Stimulated activated naive CD4-positive, alpha-beta T cell (primary cell): ENCODE measurements around the gene PPP1R14B.
A peak's percentile ranks its signal among the peaks of the same experiment; 100 is the strongest.

ENCODE experiments used
- DNase-seq, 6 experiments: peaks; one replicate each; lab custom pipeline; 2025; lab: John Stamatoyannopoulos, UW

PPP1R14B gene

DNA sequence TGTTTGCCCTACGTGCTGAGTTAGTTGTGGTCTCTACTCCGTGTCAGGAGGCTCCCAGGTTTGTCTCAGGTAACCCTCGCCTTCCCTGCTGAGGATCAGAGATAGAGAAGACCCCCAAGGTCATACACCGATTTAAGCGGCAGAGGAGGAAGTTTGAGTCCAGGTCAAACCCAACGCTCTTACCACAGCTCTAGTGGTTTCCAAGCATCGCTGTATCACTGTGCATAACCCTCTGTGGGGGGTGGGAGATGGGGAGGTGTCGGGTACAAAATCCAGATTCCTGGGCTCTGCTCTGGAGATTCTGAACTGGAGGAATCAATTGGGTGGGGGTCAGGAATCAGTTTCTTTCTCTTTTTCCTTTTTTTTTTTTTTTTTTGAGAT lies 15.8 kb downstream of the PPP1R14B start:
- peak in 1 of 6 experiments; percentile 51 for DNase-seq

DNA sequence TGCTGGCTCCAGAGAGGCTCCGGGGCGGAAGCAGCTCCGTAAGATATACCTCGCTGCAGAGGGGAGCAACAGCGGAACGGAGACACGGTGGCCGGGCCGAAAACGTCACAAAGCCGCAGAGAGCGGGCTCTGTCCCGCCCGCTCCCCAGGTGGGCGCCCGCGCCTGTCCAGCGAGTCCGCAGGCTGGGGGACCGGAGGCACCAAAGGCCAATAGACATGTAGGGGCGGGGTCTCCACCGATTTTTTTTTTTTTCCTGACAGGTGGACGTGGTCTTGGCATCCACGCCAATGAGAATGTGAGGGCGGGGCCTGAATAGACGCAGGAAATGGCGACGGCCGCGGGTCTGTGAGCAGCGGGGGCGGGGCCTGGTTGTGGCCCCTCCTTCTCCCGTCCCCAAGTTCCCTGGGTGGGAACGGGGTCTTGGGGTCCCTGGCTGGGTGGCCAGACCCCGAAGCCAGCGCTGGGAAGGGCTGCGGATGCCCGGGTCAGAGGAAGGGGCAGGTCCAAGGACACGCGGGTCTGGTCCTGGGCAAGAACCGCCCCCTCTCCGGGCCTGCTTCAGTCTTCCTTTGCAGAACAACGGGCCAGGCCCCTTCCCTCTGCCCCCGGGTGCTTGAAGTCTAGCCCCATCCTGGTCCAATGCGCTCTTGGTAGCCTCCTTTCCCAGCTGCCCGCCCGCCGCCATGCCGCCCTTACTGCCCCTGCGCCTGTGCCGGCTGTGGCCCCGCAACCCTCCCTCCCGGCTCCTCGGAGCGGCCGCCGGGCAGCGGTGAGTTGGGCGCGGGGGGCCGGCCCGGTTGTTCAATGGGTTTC lies 16.4 kb downstream of the PPP1R14B start, which contains the start of gene DNAJC4:
Gene DNAJC4 (plus strand): TSS at position 378 of the 814 bp plus-strand sequence. CDS start 307 bp downstream, at position 685.
- DNase-seq, result peak; percentile 78 to 87 (median 82)

DNA sequence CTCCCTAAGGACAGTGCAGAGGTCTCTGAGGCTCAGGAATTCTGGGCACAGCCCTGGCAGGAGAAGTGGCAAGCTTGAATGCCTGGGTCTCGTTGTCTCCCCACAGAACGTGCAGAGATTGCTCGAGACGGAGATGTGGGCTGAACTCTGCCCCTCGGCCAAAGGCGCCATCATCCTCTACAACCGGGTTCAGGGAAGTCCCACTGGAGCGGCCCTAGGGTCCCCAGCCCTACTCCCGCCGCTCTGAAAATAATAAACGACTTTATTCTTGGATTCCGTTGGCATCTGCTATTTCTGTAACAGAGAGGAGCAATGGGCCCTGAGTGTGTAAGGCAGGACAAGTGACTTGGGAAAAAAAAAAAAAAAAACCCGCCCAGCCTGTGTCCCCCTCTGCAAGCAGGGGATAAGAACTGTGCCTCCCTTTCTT lies 17.0 kb downstream of the PPP1R14B start:
- DNase-seq, result no peak

DNA sequence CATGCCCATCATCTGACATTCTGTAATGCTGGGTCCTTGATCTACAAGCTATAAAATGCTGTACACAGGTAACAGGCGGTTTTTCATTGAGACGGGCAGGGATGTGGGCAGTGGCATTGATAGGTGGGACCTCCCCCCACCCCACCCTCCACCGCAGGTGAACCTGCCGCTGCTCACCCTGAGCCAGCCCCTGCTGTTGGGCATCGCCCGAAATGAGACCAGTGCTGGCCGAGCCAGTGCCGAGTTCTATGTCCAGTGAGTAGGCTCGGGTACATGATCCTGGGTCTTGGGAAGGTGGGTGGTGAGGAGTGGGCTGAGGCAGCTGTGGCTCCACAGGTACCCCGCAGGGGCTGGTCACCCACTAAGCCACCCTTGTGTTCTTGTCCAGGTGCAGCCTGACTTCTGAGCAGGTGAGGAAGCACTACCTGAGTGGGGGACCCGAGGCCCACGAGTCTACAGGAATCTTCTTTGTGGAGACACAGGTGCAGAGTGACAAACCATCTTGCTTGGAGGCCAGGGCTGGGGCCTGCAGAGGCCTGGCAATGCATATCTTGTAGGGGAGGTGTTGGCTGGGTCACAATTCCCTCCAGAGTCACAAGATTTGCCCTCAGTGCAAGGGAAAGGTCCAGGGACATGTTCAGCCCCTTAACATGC lies 17.5 kb downstream of the PPP1R14B start:
- DNase-seq, result no peak

DNA sequence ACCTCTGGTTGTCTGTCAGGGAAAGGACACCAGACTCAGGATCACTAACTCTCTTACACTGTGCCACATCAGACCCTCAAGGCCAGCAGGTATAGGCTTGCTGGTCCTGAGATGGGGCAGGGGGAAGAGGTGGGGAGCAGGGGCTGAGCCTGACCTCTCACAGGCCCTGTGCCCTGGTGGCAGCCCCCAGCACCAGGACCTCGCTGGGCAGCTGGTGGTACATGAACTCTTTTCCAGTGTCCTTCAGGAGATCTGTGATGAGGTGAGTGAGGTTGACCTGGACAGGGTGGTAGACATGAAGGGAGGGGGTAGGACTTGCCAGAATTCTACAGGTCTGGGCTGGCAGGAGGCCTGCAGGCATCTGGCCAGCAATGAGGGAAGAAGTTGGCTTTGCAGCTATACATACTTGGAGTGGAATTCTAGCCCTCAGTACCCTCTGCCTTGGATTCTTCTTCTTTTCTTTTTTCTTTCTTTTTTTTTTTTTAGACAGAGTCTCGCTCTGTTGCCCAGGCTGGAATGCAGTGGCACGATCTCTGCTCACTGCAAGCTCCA lies 19.3 kb downstream of the PPP1R14B start:
- no peak for DNase-seq

DNA sequence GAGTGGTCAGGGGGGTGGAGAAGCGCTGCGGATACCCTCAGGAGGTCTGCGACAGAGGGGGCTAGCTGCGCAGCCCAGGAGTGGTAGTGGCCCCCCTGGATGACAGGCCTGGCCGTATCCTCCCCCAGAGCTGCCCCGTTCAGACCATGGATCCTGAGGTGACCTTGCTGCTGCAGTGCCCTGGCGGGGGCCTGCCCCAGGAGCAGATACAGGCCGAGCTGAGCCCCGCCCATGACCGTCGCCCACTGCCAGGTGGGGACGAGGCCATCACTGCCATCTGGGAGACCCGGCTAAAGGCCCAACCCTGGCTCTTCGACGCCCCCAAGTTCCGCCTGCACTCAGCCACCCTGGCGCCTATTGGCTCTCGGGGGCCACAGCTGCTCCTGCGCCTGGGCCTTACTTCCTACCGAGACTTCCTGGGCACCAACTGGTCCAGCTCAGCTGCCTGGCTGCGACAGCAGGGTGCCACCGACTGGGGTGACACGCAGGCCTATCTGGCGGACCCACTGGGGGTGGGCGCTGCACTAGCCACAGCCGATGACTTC lies 20.2 kb downstream of the PPP1R14B start:
- DNase-seq, result peak; percentile 24 to 63 (median 44)

DNA sequence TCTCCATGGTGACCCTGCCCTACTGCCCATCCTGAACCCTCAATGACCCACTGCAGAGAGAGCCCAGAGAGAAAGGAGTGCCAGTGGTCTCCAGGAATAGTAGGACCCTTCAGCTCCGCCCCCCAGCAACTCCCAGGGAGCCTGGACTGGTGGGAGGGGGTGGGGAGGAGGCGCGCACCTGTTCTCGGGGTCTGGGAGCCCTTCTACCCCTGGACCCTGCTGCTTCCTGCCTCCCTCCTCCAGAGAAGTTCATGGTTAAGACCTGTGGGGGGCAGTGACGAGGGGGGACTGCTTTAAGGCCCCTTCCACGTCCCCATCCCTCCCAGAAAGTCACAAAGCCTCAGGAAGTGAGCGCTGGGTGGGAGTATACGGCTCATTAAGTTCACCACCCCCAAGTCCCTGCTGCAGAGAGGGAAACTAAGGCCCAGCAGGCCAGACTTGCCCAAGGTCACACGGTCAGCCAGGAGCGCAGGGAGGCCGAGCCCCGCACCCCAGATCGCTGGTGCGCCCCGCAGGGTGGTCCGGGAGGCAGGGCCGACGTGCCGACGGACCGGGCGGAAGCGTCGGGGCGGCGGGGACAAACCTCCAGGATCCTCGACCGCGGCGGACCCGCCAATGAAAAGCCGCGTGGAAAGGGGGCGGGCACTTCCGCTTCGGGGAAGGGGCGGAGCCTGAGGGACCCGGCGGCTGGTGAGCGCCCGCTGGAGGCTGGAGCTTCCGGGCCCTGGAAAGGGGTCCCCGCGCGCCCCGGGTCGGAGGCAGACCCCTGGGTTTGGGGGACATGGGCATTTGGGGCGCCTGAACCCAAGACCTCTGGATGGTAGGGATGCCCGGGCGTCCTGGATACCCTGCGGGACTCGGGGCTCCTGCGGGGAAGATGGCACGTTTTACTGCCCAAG lies 20.9 kb downstream of the PPP1R14B start, which contains the start of the genes NUDT22 and TRPT1:
Gene NUDT22 (plus strand): TSS at position 667 of the 899 bp plus-strand sequence. CDS start 379 bp downstream, outside the sequence.
Gene TRPT1 (minus strand): TSS at position 579 of the 899 bp plus-strand sequence. CDS start 326 bp downstream, at position 253.
- peak; percentile 75 to 90 (median 88) for DNase-seq

DNA sequence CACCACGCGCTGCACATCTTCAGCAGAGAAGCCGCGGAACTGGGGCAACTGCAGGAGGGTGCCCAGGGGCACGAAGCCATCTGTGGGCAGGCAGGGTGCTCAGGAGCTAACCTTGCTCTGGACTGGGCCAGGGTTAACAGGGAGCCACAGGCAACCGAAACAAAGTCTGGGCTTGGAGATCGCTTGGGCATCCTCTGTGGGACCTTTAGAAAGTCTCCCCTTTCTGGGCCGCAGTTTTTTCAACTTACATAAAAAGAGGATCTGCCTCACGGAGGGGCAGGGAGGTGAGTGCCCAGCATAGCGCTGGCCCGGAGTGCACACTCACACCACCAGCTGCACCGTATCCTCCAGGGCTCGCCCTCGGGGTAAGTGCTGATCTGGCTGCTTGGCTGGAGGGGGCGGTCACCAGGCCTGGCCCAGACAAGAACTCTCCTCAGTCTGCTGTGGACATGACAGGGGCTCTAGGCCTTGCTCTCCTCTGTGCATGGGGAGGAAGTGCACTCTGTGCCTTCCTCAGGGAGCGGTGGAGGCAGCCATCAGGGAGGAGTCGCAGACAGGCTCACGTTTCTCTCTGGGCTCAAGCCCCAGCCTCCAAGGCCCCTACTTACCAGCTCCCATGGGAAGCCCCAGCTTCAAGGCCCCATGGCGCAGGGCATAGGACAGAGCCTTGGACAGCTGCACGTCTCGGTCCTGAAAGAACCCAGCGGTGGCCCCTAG lies 21.7 kb downstream of the PPP1R14B start:
- no peak for DNase-seq

DNA sequence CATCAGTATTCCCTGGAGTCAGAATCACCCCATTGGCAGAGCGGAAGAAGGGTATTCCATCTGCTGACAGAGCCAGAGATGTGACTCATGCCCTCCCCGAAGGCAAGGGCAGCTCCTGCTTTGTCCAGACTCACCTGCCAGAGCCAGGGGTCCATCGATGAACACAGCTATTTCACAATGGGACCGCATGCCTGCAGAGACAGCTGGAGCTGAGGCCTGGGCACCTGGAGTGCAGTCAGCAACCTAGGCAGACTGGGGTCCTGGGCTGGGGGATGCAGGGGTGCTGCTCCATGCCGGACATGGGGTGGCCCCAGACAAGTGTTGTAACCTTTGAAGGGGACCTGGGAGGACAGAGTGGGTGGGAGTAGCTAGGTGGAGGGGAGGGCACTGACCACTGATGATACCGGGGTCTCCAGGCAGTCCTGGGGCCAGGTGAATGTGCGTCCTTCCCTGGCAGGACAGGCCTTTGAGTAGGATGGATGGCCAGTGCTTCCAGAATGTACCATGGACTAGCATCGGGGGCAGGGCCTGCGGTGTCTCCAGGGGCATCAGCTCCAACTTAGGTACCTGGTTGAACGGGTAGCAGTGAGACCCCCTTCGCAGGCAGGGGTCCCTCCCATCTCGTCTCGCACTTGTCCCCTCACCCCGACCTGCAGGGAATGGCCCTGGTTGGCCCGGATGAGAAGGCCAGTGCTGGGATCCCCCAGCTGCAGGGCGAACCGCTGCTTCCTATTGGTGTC lies 22.4 kb downstream of the PPP1R14B start:
- no peak for DNase-seq

DNA sequence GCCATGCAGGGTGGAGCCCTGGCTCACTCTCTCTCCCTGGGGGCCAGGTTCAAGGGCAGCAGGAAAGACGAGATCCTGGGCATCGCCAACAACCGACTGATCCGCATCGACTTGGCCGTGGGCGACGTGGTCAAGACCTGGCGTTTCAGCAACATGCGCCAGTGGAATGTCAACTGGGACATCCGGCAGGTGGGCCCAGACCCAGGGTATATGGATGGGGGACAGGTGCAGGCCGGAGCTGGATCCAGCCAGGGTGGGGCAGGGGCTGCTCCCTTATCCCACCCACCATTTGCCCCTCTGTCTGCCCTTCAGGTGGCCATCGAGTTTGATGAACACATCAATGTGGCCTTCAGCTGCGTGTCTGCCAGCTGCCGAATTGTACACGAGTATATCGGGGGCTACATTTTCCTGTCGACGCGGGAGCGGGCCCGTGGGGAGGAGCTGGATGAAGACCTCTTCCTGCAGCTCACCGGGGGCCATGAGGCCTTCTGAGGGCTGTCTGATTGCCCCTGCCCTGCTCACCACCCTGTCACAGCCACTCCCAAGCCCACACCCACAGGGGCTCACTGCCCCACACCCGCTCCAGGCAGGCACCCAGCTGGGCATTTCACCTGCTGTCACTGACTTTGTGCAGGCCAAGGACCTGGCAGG lies 23.6 kb downstream of the PPP1R14B start:
- DNase-seq, result no peak

DNA sequence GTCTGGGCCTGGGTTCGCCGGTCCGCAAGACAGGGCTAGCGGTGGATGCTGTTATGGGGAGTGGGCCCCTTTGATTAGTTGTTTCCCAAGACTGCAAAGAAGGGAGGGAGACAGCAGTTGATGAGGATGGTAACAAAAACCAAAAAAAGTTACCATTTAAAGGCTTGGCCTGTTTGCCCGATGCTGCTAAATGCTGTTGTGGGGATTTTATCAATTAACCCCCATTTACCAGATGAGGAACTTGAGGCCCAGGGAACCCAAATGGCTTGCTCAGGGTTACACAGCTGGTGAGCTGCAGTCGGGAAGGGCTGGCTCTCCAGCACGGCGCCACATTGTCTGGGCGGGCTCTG lies 24.1 kb downstream of the PPP1R14B start:
- no peak for DNase-seq

DNA sequence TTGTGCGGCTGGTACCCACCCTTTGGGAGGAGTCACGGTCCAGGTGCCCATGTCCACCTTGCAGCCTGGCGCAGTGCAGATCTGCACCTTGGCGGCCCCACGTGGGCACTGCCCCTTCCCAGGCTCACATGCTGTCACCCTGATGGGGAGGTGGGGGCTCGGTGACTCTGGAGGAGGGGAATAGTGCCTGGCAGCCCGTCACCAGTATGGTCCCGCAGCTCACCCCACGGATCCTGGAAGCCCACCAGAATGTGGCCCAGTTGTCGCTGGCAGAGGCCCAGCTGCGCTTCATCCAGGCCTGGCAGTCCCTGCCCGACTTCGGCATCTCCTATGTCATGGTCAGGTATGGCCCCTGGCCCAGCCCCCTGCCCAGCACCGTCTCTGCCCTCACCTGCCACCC lies 25.9 kb downstream of the PPP1R14B start:
- DNase-seq, result no peak

DNA sequence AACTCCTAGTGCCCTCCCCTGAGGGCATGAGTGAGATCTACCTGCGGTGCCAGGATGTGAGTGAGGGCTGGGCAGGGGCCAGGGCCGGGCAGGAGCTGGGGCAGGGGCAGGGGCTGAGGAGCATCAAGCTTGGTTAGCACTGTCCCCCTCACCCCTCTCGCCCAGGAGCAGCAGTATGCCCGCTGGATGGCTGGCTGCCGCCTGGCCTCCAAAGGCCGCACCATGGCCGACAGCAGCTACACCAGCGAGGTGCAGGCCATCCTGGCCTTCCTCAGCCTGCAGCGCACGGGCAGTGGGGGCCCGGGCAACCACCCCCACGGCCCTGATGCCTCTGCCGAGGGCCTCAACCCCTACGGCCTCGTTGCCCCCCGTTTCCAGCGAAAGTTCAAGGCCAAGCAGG lies 26.5 kb downstream of the PPP1R14B start:
- DNase-seq, result no peak

DNA sequence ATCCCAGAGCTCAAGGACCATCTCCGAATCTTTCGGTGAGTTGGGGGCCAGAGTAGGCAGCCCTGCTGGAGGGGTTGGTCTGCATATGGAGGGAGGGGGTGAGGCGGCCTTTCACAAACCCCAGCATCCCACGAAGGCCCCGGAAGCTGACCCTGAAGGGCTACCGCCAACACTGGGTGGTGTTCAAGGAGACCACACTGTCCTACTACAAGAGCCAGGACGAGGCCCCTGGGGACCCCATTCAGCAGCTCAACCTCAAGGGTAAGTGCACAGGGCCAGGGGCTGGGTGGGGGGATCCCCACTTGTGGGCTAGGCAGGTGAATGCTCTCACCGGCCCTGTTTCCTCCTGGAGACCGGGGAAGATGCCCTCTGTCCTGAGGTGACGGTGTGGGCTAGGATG lies 27.0 kb downstream of the PPP1R14B start:
- DNase-seq, result no peak

DNA sequence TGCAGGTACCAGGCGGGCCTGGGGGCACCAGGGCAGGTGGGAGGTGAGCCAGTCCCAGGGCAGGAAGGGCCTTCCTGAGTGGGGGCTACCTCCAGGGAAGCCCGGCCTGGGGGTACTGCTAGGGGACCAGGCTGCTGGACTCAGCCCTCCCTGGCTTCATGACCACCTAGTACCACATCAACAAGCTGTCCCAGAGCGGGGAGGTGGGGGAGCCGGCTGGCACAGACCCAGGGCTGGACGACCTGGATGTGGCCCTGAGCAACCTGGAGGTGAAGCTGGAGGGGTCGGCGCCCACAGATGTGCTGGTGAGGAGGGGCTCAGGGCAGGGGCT lies 27.4 kb downstream of the PPP1R14B start:
- no peak for DNase-seq

DNA sequence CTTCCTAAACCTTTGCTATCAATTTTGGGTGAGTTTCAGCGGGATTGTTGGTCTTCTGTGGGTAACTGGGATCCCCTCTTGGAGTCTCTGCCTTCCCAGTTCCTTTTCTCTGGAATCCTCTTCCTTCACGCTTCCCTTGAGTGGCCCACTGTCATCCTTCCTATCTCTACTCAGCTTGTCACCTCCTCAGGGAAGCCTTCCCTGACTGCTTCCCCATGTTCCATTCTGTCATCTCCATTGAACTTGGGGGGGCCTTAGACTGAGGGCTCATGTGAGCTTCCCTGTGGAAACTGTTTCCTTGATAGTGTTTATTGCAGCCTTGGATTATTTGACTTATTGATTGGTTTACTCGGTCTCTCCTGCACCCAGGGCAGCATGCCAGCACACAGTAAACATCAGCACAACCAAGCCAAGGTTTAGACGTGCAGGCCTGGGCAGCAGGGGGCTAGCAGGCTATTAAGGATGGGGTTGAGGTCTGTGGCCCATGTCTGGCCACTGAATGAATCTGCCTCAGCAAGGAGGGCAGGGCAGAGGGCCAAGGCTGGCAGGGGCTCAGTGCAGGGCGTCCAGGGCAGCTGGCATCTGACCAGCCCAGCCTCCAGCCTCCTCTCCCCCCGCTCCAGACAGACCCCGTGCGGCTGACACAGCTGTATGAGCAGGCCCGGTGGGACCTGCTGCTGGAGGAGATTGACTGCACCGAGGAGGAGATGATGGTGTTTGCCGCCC lies 28.0 kb downstream of the PPP1R14B start:
- DNase-seq, result no peak

DNA sequence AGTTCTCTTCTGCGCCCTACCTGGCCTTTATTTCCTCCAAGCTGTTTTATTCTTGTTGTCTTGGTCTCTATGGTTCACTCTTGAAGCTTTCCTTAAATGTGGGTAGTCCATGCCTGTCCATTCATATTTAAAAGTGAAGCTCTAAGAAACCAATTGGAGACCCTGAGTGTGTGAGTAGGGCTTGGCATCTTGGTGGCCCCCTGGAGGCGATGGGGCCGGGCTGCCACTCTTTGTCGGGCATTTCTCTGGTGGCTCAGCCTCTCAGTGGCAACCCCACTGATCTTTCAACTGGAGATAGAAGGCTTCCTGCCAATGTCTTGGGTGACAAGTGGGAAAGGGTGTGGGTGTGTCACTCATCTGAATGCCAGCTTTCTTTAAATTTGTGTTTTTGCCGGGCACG lies 29.9 kb downstream of the PPP1R14B start:
- DNase-seq, result no peak

DNA sequence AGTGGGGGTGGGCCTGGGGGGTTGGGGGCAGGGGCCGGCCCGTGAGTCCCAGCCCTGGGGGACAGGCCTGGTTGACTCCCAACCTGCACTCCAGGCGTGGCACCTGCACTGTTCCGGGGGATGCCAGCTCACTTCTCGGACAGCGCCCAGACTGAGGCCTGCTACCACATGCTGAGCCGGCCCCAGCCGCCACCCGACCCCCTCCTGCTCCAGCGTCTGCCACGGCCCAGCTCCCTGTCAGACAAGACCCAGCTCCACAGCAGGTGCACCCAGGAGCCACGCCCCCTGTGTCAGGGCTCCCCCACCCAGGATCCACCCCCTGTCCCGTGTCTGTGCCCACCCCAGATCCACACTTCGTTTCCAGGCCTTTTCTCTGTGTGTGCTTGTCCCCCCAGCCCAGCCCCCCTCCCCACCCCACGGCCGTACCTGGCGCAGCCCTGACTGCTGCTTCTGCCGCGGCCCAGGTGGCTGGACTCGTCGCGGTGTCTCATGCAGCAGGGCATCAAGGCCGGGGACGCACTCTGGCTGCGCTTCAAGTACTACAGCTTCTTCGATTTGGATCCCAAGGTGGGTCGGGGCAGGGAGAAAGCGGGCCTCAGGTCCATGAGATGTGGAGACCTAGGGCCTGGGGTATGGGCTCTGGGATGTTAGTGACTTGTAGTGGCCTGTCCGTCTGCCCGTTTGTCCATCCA lies 35.4 kb downstream of the PPP1R14B start:
- no peak for DNase-seq
